ENCODE results near the gene IL6. TPM values are rescaled to one million over a fixed set of nuclear protein-coding genes. Genes with fewer than 3 reads are reported as not detected.

IL6 gene
- polyA plus RNA-seq, 1 experiment: 12.7 TPM

- Histone ChIP-seq H3K9me3 (ENCODE audit: control insufficient read depth, insufficient read depth, low read length) (no peaks in the 10 kb centered on the region), H3K27me3 (ENCODE audit: control insufficient read depth, insufficient read depth, low read length) (no peaks in the 10 kb centered on the region), H3K27ac (ENCODE audit: low read depth, low read length) (no peak overlapping the region), H3K4me3 (ENCODE audit: low read depth, low read length) (no peak overlapping the region)
- TF ChIP-seq, protein P1, sequence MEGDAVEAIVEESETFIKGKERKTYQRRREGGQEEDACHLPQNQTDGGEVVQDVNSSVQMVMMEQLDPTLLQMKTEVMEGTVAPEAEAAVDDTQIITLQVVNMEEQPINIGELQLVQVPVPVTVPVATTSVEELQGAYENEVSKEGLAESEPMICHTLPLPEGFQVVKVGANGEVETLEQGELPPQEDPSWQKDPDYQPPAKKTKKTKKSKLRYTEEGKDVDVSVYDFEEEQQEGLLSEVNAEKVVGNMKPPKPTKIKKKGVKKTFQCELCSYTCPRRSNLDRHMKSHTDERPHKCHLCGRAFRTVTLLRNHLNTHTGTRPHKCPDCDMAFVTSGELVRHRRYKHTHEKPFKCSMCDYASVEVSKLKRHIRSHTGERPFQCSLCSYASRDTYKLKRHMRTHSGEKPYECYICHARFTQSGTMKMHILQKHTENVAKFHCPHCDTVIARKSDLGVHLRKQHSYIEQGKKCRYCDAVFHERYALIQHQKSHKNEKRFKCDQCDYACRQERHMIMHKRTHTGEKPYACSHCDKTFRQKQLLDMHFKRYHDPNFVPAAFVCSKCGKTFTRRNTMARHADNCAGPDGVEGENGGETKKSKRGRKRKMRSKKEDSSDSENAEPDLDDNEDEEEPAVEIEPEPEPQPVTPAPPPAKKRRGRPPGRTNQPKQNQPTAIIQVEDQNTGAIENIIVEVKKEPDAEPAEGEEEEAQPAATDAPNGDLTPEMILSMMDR (IDR thresholded peaks at IDR 0.05; ENCODE audit: low read depth, low read length): no peak
- POLR2A ChIA-PET: no interaction called here
- no peak for DNase-seq (ENCODE audit: low read depth, low spot score)
- CTCF ChIA-PET: no interaction called here
Observed at GRCh38 chr7:22720791-22721786, 5.9 kb upstream of the IL6 start.

DNA sequence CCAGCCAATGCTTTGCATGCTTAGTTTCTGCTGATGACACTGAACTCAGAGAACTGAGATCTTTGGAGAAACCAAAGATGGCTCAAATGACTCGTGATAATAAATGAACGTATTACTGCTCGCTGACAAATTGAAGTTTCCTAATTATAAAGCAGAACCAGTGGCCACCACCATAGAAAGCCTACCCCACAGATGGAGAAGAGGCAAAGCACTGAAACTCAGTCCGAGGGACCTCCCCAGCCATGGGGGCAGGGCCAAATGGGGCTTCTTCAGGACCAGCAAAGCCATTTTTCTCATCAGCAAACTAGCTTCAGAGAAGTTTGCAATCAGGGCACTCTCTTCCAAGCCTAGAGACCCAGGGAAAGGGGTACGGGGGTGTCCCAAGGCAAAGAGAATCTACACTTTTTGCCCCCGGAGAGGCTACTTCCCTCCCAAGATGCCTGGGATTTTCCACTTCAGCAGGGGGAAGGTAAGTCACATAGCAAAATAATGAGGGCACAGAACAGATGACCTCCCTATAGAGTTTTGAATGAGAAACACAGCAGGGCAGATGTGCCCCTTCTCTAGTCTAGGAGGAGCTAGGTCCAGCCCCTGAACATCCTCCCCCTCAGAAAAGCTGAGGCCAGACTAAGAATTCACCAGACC, 4.3 kb upstream of the IL6 start:
- no peaks in the 10 kb centered on the region; the same call in 1 of the 2 replicates for H3K9me3 ChIP-seq (ENCODE audit: control insufficient read depth, insufficient read depth, low read length)
- DNase-seq (ENCODE audit: low read depth, low spot score): no peak
- CTCF ChIA-PET: interaction anchor here (0.7 to 8.0 kb wide), 4 partner anchors 60 to 332 kb away, joined by 3 to 174 read pairs (median 8); no protein-coding TSS in a partner anchor
- peak overlapping the region; percentile 43 for H3K27ac ChIP-seq (ENCODE audit: low read depth, low read length)
- TF ChIP-seq, protein P1 (IDR thresholded peaks at IDR 0.05; ENCODE audit: low read depth, low read length): no peak
- POLR2A ChIA-PET: interaction anchor here (0.9 kb wide), 1 partner anchor 145 kb away, joined by 3 read pairs; no protein-coding TSS in a partner anchor
- H3K4me3 ChIP-seq (ENCODE audit: low read depth, low read length): no peak overlapping the region
- no peaks in the 10 kb centered on the region for H3K27me3 ChIP-seq (ENCODE audit: control insufficient read depth, insufficient read depth, low read length)

- DNase-seq (ENCODE audit: low read depth, low spot score): no peak
- no peaks in the 10 kb centered on the region for H3K27me3 ChIP-seq (ENCODE audit: control insufficient read depth, insufficient read depth, low read length)
- no peaks in the 10 kb centered on the region; the same call in 1 of the 2 replicates for H3K9me3 ChIP-seq (ENCODE audit: control insufficient read depth, insufficient read depth, low read length)
- TF ChIP-seq, protein P1 (IDR thresholded peaks at IDR 0.05; ENCODE audit: low read depth, low read length): no peak
- peak overlapping the region; percentile 43 for H3K27ac ChIP-seq (ENCODE audit: low read depth, low read length)
- ChIA-PET POLR2A (interaction anchor here (0.6 to 0.9 kb wide), 2 partner anchors 145 to 160 kb away, joined by 3 to 5 read pairs; no protein-coding TSS in a partner anchor), CTCF (interaction anchor here (0.7 to 8.0 kb wide), 4 partner anchors 59 to 332 kb away, joined by 3 to 174 read pairs (median 8); no protein-coding TSS in a partner anchor)
- no peak overlapping the region for H3K4me3 ChIP-seq (ENCODE audit: low read depth, low read length)
Observed at GRCh38 chr7:22723181-22723601, 3.8 kb upstream of the IL6 start.

- DNase-seq (ENCODE audit: low read depth, low spot score): no peak
- Histone ChIP-seq H3K4me3 (ENCODE audit: low read depth, low read length) (no peak overlapping the region), H3K27me3 (ENCODE audit: control insufficient read depth, insufficient read depth, low read length) (no peaks in the 10 kb centered on the region), H3K9me3 (ENCODE audit: control insufficient read depth, insufficient read depth, low read length) (no peaks in the 10 kb centered on the region; the same call in 1 of the 2 replicates), H3K27ac (ENCODE audit: low read depth, low read length) (peak overlapping the region; percentile 43)
- ChIA-PET POLR2A (interaction anchor here (0.6 to 0.9 kb wide), 2 partner anchors 146 to 160 kb away, joined by 3 to 5 read pairs; no protein-coding TSS in a partner anchor), CTCF (interaction anchor here (0.7 to 8.0 kb wide), 5 partner anchors 27 to 332 kb away, joined by 3 to 174 read pairs (median 4); no protein-coding TSS in a partner anchor)
- TF ChIP-seq, protein P1 (IDR thresholded peaks at IDR 0.05; ENCODE audit: low read depth, low read length): no peak
Observed at GRCh38 chr7:22723637-22724036, 3.4 kb upstream of the IL6 start.

All from AG04450 (cell line).